Measurements from ENCODE around the gene HBD.

DNA sequence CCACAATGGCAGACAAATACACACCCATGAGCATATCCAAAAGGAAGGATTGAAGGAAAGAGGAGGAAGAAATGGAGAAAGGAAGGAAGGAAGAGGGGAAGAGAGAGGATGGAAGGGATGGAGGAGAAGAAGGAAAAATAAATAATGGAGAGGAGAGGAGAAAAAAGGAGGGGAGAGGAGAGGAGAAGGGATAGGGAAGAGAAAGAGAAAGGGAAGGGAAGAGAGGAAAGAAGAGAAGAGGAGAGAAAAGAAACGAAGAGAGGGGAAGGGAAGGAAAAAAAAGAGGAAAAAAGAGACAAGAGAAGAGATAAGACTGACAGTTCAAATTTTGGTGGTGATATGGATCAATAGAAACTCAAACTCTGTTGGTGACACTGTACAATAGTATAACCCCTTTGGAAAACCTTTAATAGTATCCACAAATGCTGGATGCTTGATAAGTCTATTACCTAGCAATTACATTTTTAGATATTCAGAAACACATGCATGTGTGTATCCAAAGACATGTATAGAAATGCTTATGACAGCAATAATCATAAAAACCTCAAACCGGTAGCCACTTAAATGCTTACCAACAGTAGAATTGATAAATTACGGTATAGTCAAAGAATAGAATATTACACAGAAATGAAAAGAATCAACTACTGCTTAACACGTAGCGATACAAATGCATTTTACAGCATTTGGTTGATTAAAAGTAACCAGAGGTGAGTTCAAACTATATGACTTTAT, 1.2 kb upstream of the HBD start:
- TF ChIP-seq, protein P1, sequence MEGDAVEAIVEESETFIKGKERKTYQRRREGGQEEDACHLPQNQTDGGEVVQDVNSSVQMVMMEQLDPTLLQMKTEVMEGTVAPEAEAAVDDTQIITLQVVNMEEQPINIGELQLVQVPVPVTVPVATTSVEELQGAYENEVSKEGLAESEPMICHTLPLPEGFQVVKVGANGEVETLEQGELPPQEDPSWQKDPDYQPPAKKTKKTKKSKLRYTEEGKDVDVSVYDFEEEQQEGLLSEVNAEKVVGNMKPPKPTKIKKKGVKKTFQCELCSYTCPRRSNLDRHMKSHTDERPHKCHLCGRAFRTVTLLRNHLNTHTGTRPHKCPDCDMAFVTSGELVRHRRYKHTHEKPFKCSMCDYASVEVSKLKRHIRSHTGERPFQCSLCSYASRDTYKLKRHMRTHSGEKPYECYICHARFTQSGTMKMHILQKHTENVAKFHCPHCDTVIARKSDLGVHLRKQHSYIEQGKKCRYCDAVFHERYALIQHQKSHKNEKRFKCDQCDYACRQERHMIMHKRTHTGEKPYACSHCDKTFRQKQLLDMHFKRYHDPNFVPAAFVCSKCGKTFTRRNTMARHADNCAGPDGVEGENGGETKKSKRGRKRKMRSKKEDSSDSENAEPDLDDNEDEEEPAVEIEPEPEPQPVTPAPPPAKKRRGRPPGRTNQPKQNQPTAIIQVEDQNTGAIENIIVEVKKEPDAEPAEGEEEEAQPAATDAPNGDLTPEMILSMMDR (IDR thresholded peaks at IDR 0.05; ENCODE audit: low read length), result no peak
- TF ChIP-seq EZH2 (optimal IDR thresholded peaks at IDR 0.05; ENCODE audit: low read depth, low read length) (no peak), EZH2phosphoT487 (IDR thresholded peaks at IDR 0.05; ENCODE audit: low read length) (no peak)
